IMR-90 (cell line): ENCODE measurements around the gene NT5C3A. TPM values are rescaled to one million over a fixed set of nuclear protein-coding genes. Genes with fewer than 3 reads are reported as not detected.
A peak's percentile ranks its signal among the peaks of the same experiment; 100 is the strongest.

Source experiments
- ATAC-seq: fragments of 200-7000 bp; cut with Tn5 transposase; 2 replicates; pipeline ENCODE4 v1.9.1; 2020; ENCODE audit warnings: low read depth, mild to moderate bottlenecking, moderate library complexity
- BruUV-seq: library from RNA; stranded (reverse); fragments of 400-500 nt; replicated peaks from 2 replicates; lab custom pipeline; 2021; lab: Mats Ljungman, UMichigan
- CTCF ChIA-PET: fragments of 300-600 bp; formaldehyde crosslinking; extraction: SDS; loops from one replicate; lab custom pipeline; 2021; ENCODE audit warnings: antibody characterized with exemption; lab: Yijun Ruan, JAX
- POLR2A ChIA-PET: fragments of 300-600 bp; sonication (Branson Sonifier 250); formaldehyde crosslinking; loops from one replicate; lab custom pipeline; 2022; ENCODE audit warnings: antibody characterized with exemption; ENCODE audit not compliant: unreplicated experiment; lab: Charles Lee
- DNase-seq: peaks from one replicate; pipeline ENCODE4 v3.0.0; 2013
- H2AFZ ChIP-seq: replicated peaks from 2 replicates; pipeline ENCODE3; 2013; ENCODE audit warnings: low read length, mild to moderate bottlenecking; ENCODE audit not compliant: poor library complexity
- H2AK5ac ChIP-seq: 2 replicates; pipeline ENCODE4 v1.6.1; 2013; ENCODE audit warnings: low read depth, low read length, inconsistent platforms
- H2AK9ac ChIP-seq: replicated peaks from 2 replicates; pipeline ENCODE3; 2013; ENCODE audit warnings: mild to moderate bottlenecking, low read depth, low read length, moderate library complexity; ENCODE audit not compliant: poor library complexity
- H2BK120ac ChIP-seq: 2 replicates; pipeline ENCODE4 v1.6.1; 2013; ENCODE audit warnings: low read depth, low read length, inconsistent platforms
- H2BK15ac ChIP-seq: 3 replicates; pipeline ENCODE4 v1.6.1; 2013; ENCODE audit warnings: low read depth, low read length, inconsistent platforms
- H2BK20ac ChIP-seq: 2 replicates; pipeline ENCODE4 v1.6.1; 2013; ENCODE audit warnings: low read depth, mild to moderate bottlenecking, inconsistent platforms, low read length, moderate library complexity
- H2BK5ac ChIP-seq: 2 replicates; pipeline ENCODE4 v1.6.1; 2013; ENCODE audit warnings: mild to moderate bottlenecking, low read depth, low read length, inconsistent platforms; ENCODE audit not compliant: poor library complexity, severe bottlenecking
- H3K14ac ChIP-seq: replicated peaks from 2 replicates; pipeline ENCODE4 v1.6.1; 2013; ENCODE audit warnings: low read depth, low read length, inconsistent platforms
- H3K18ac ChIP-seq: 2 replicates; pipeline ENCODE4 v1.6.1; 2013; ENCODE audit warnings: low read depth, low read length, control low read depth
- H3K23ac ChIP-seq: 2 replicates; pipeline ENCODE4 v1.6.1; 2013; ENCODE audit warnings: low read depth, low read length, inconsistent platforms
- H3K27ac ChIP-seq: 2 replicates; pipeline ENCODE4 v1.5.1; 2013; ENCODE audit warnings: mild to moderate bottlenecking, control low read depth, low read length; ENCODE audit not compliant: insufficient read depth
- H3K27me3 ChIP-seq: 2 replicates; pipeline ENCODE4 v1.6.1; 2013; ENCODE audit warnings: low read length; ENCODE audit not compliant: control insufficient read depth, insufficient read depth
- H3K36me3 ChIP-seq: 2 replicates; pipeline ENCODE4 v1.6.1; 2013; ENCODE audit warnings: low read length, mixed read lengths; ENCODE audit not compliant: control insufficient read depth, insufficient read depth
- H3K4ac ChIP-seq: 2 replicates; pipeline ENCODE4 v1.6.1; 2013; ENCODE audit warnings: low read depth, low read length, inconsistent platforms
- H3K4me1 ChIP-seq: 2 replicates; pipeline ENCODE4 v1.6.1; 2013; ENCODE audit warnings: low read length, mixed read lengths; ENCODE audit not compliant: control insufficient read depth, insufficient read depth
- H3K4me2 ChIP-seq: 2 replicates; pipeline ENCODE4 v1.6.1; 2013; ENCODE audit warnings: low read depth, mild to moderate bottlenecking, control low read depth, low read length, moderate library complexity
- H3K4me3 ChIP-seq: 2 replicates; pipeline ENCODE4 v1.5.1; 2013; ENCODE audit warnings: low read depth, mild to moderate bottlenecking, control low read depth, low read length, moderate library complexity; ENCODE audit not compliant: insufficient read depth
- H3K56ac ChIP-seq: 2 replicates; pipeline ENCODE4 v1.6.1; 2013; ENCODE audit warnings: low read length, inconsistent platforms; ENCODE audit not compliant: insufficient read depth; ENCODE audit errors: extremely low read depth
- H3K79me1 ChIP-seq, 2 experiments: 2 replicates each; pipeline ENCODE4 v1.6.1; 2013; ENCODE audit warnings: low read length in 2 of 2, inconsistent platforms in 1 of 2, low read depth in 1 of 2
- H3K9ac ChIP-seq: 2 replicates; pipeline ENCODE4 v1.6.1; 2013; ENCODE audit warnings: low read depth, low read length, control low read depth
- H3K9me1 ChIP-seq: 2 replicates; pipeline ENCODE4 v1.6.1; 2013; ENCODE audit warnings: low read length, inconsistent platforms; ENCODE audit not compliant: insufficient read depth
- H3K9me3 ChIP-seq: 2 replicates; pipeline ENCODE4 v1.6.1; 2013; ENCODE audit warnings: low read length; ENCODE audit not compliant: control insufficient read depth, insufficient read depth
- H4K20me1 ChIP-seq: 2 replicates; pipeline ENCODE4 v1.6.1; 2013; ENCODE audit warnings: low read length, inconsistent platforms; ENCODE audit not compliant: insufficient read depth
- H4K5ac ChIP-seq: 2 replicates; pipeline ENCODE4 v1.6.1; 2013; ENCODE audit warnings: mild to moderate bottlenecking, low read depth, low read length, control low read depth
- H4K8ac ChIP-seq, 2 experiments: 2 replicates each; pipeline ENCODE4 v1.6.1; 2013; ENCODE audit warnings: low read depth in 2 of 2, low read length in 2 of 2, control low read depth in 1 of 2, inconsistent platforms in 1 of 2
- H4K91ac ChIP-seq: 2 replicates; pipeline ENCODE4 v1.6.1; 2013; ENCODE audit warnings: low read depth, low read length, inconsistent platforms; ENCODE audit not compliant: insufficient read depth
- CEBPB ChIP-seq: IDR thresholded peaks from 2 replicates; pipeline ENCODE4 v1.6.1; 2012; ENCODE audit warnings: low read depth, low read length, improper control_type of control experiment
- MAZ ChIP-seq: IDR thresholded peaks from 2 replicates; pipeline ENCODE4 v1.6.1; 2012; ENCODE audit warnings: low read depth, mild to moderate bottlenecking, low read length, improper control_type of control experiment, moderate library complexity, borderline replicate concordance
- RFX5 ChIP-seq: IDR thresholded peaks from 2 replicates; pipeline ENCODE4 v1.8.0; 2012; ENCODE audit warnings: low read depth, mild to moderate bottlenecking, low read length, moderate library complexity
- WGBS, 2 experiments: methylation state at CpG; one replicate each; pipeline versions ENCODE4 v1.1.5 to v1.1.7; 2013; ENCODE audit warnings: missing lambda C conversion rate in 2 of 2; ENCODE audit not compliant: insufficient read length in 1 of 2; ENCODE audit errors: extremely low coverage in 2 of 2; 5-methylcytosine and 5-hydroxymethylcytosine counted together
- dilution Hi-C: fragments of 300-500 bp; cut with HindIII; formaldehyde crosslinking; loops from one replicate; pipeline ENCODE4 v1.14.3; 2018; ENCODE audit warnings: low sequenced_read_pairs; ENCODE audit not compliant: unreplicated experiment
- in situ Hi-C: fragments of 300-500 bp; cut with MboI; formaldehyde crosslinking; loops from 3 replicates; pipeline ENCODE4 v1.14.3; 2019; ENCODE audit warnings: low sequenced_read_pairs, inconsistent platforms, mixed read lengths
- intact Hi-C: fragments of 100-400 bp; cut with micrococcal nuclease; formaldehyde crosslinking; loops from 2 replicates; pipeline ENCODE4 v1.10.0; 2022
- polyA plus RNA-seq, 3 experiments: library from polyadenylated mRNA; depleted of rRNA; stranded (reverse); fragments of >200 nt; gene quantifications; 2 replicates each; pipeline ENCODE4 v1.2.3, GENCODE V29; 2012; ENCODE audit warnings: low replicate concordance in 1 of 3
- total RNA-seq: library from RNA; depleted of rRNA; stranded (reverse); fragments of >200 nt; gene quantifications from 2 replicates; pipeline ENCODE4 v1.2.3, GENCODE V29; 2012

NT5C3A gene
- total and polyA plus RNA-seq, 2 of the 4 experiments (the other 2 are of a cell fraction), result 11.3 to 12.2 TPM

DNA sequence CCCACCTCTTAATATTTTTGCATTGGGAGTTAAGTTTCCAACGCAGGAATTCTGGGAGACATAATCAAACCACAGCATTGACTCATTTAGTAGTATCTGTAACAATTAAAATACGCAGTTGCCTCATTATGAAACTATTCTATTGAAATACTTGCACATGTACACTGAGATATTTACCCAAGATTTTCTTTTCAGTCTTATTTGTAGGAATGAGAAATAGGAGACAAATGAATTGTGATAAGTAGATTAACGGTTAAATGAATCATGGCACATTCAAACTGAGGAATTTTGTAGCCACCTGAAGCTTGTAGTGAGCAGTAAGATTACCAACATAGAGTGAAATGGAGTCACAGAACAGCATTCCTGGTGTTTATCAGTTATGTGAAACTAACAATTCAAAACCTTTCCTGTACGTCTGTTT lies 28.5 kb upstream of the NT5C3A start:
- Histone ChIP-seq H2AK5ac (peak overlapping the region; percentile 24; the same call in 1 of the 2 replicates), H3K4me3 (no peak overlapping the region), H4K20me1 (no peaks in the 10 kb centered on the region), H2BK20ac (peak overlapping the region; percentile 57), H3K14ac (no peak overlapping the region), H4K5ac (no peak overlapping the region), H4K91ac (no peak overlapping the region), H3K9me3 (peaks cover under 1% of the 10 kb centered on the region; the same call in 1 of the 2 replicates), H3K18ac (peak overlapping the region; percentile 36; the same call in 1 of the 2 replicates), H3K9ac (no peak overlapping the region), H2AFZ (no peak overlapping the region), H3K9me1 (peaks cover 13% of the 10 kb centered on the region), H3K36me3 (peaks cover 11% of the 10 kb centered on the region), H2BK120ac (peak overlapping the region; percentile 21; the same call in 1 of the 2 replicates), H3K79me1 (0 out of 4 replicates have a peak, but pooled peaks cover 0 to 10% of the 10 kb centered on the region in 2 experiments), H3K4me2 (peak overlapping the region; percentile 73; the same call in 1 of the 2 replicates), H3K56ac (0 out of 2 replicates have a peak overlapping the region, but pooled peaks have one; percentile 22), H2BK5ac (peak overlapping the region; percentile 76), H3K27me3 (no peaks in the 10 kb centered on the region), H3K27ac (no peak overlapping the region), H2BK15ac (peak overlapping the region; percentile 70; the same call in 2 of the 3 replicates), H3K23ac (no peak overlapping the region), H3K4ac (no peak overlapping the region), H2AK9ac (no peak overlapping the region), H4K8ac (peak overlapping the region in 1 of 2 experiments; percentile 68; a peak in 2 of 4 replicates), H3K4me1 (peaks cover 5% of the 10 kb centered on the region; the same call in 1 of the 2 replicates)
- in situ Hi-C loops, result no loop called here
- TF ChIP-seq CEBPB, result peak; percentile 53
- TF ChIP-seq RFX5, result no peak
- TF ChIP-seq MAZ, result no peak
- 20% methylated on average over 1 of the region's 4 CpGs; no CpG with 5 or more reads in 1 of the 2 experiments for WGBS, 2 experiments
- POLR2A ChIA-PET, result no interaction called here
- dilution Hi-C loops, result no loop called here
- peak; percentile 74 for DNase-seq
- no TSS peak for BruUV-seq
- ATAC-seq, result peak; percentile 82
- CTCF ChIA-PET, result no interaction called here
- intact Hi-C loops, result no loop called here
